ENCODE results near the gene NLGN4X.

DNA sequence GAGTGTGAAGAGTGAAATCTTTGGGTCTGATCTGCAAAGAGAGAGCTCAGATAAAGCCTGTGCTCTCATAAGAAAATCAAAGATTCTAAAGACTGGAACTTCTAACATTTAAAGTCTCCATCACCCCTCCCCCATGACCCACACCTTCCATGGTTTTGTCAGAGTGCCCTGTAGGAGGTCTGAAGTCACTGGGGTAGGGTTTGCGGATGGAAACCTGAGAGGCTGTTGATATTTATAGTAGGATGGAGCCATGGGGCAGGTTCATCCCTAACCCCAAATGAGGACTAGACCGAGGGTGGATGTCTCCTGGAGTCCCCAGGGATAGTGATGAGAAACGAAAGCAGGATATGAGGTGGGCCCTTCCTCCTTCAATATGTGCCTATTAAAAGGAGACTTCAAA, 28.4 kb upstream of the NLGN4X start:
- TF ChIP-seq, protein P1, sequence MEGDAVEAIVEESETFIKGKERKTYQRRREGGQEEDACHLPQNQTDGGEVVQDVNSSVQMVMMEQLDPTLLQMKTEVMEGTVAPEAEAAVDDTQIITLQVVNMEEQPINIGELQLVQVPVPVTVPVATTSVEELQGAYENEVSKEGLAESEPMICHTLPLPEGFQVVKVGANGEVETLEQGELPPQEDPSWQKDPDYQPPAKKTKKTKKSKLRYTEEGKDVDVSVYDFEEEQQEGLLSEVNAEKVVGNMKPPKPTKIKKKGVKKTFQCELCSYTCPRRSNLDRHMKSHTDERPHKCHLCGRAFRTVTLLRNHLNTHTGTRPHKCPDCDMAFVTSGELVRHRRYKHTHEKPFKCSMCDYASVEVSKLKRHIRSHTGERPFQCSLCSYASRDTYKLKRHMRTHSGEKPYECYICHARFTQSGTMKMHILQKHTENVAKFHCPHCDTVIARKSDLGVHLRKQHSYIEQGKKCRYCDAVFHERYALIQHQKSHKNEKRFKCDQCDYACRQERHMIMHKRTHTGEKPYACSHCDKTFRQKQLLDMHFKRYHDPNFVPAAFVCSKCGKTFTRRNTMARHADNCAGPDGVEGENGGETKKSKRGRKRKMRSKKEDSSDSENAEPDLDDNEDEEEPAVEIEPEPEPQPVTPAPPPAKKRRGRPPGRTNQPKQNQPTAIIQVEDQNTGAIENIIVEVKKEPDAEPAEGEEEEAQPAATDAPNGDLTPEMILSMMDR (IDR thresholded peaks at IDR 0.05; ENCODE audit: low read depth, low read length) = no peak
- TF ChIP-seq EZH2phosphoT487 (IDR thresholded peaks at IDR 0.05; ENCODE audit: low read depth) = no peak
